NCI-H2227 treated with DMSO at 0.1 percent for 48 hours (cell line): ENCODE measurements around the gene MYH8.

Source experiments
- DNase-seq: peaks from one replicate; lab custom pipeline; 2025; lab: John Stamatoyannopoulos, UW

Gene MYH8

GRCh38 chr17:10421900-10422542 lies at the start of gene MYH8:
MYH8 (minus strand) TSS chr17:10421950; CDS start chr17:10420227, 1,723 bp downstream.
- no peak for DNase-seq

DNA sequence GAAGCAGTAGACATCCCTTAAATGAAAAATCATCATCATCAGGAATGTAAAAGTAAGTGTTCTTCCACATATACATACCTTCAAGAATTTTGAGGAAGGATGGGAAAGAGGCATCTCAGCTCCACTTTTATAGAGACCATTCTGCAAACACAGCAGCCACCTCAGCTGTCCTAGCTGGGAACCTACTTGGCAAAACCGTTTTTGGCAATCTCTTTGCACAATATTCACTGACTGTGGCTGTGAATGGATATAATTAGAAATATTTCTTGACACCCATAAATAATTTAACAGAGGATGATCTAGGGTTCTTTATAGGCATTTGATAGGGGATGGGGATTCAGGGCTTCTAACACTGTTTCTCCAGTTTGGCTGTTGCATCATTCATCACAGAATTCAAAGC lies 47.7 kb upstream of the MYH8 start, which contains the start of gene MYH4:
MYH4 (minus strand) TSS at position 101 of the 400 bp plus-strand sequence. CDS start 2,814 bp downstream, outside the sequence.
- no peak for DNase-seq

GRCh38 chr17:10463402-10463801 lies 41.7 kb upstream of the MYH8 start:
- DNase-seq: no peak

DNA sequence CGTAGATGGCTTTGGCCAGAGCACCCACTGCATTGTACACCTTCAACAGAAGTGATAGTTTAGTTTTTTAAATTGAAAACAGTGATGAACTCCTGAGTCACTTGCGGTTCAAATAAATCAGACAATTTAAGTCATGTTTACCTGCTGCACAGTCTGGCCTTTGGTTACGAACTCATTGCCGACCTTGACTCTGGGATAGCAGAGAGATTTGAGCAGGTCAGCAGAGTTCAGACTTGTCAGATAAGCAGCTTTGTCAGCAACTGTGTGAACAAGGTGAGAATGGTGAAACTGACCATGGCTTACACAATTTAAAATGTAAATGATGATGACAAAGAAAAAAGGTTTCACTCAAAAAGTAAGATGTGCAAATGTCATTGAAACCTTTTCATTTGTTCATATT lies 38.3 kb upstream of the MYH8 start:
- DNase-seq: no peak

DNA sequence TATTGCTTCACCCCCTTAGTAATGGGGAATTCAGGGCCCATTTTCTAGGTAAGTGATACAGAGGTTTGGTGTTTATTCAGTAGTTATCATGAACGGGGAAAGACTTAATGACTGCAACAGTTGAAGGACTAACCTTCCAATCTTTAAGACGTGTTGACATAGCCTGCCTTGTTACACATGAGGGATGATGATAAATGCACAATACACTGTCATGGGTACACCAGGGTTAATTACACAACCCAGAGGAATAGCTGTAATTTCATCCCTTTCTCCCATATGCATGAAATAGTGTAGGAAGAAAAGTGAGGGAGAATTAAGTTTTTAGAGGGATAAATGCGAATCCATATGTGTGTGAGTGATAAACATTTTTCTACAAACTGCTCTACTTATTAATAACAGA lies 37.0 kb upstream of the MYH8 start:
- DNase-seq: no peak

GRCh38 chr17:10457952-10458351 lies 36.2 kb upstream of the MYH8 start:
- DNase-seq: no peak

GRCh38 chr17:10447026-10447931 lies 25.5 kb upstream of the MYH8 start:
- DNase-seq: no peak

DNA sequence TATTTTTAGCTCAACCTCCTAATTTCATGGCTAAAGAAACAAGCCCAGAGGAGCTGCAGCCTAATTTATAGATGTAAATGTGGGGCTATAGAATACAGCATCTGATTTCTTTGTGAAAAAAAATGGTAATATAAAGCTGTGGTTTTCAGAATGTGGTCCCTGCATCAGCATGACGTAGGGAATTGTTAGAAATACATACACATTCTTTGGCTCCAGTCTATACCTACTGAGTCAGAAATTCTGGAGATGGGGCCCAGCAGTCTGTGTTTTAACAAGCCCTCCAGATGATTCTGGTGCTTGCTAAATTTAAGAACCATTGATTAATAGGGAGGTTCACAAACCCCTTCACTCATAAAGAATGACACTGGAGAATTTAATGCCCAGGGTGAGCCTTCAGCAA lies 18.1 kb upstream of the MYH8 start:
- no peak for DNase-seq

- DNase-seq: no peak
These were observed 13.3 kb upstream of the MYH8 start for GRCh38 chr17:10435096-10435495.

DNA sequence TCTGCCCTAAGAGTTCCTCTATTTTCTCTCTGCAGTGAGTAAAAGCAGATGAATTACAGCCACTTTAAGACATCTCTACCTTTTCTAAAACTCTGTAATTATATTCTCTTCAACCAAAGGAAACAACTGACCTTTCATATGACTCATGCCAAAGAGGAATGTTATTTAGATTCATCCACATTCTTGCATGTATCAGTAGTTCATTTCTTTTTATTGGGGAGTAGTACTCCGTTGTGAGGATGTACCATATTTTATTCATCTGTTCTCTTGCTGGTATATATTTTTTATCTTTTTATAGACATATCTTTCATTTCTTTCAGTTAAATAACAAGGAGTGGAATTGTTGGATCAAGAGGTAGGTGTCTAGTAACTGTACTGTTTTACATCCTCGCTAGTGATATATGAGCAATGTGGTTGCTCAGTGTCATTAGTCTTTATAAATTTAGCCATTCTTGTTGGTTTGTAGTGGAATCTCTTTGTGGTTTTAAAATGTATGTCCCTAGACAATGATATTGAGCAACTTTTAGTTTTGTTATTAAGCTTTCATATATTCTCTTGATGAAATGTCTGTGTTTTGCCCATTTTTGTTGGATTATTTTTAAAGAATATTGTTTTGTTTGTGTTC lies 7.8 kb upstream of the MYH8 start:
- no peak for DNase-seq

DNA sequence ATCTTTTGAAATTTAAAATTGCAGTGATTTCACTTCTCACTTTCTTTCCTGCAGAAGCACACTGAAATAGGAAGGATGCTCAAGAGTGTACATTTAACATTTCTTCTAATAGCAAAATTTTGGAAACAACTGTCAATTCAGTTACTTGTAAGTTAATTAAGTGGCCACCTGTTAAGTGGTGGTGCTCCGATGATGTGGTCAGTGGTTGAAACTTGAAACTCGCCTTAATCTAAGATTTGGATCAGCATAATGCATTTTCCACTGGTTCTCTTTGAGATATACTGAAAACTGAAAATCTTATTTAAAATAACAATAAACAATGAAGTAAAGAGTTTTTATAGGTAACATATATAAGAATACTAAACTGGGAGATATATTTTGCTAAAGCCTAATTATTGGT lies 7.0 kb upstream of the MYH8 start:
- DNase-seq: no peak

DNA sequence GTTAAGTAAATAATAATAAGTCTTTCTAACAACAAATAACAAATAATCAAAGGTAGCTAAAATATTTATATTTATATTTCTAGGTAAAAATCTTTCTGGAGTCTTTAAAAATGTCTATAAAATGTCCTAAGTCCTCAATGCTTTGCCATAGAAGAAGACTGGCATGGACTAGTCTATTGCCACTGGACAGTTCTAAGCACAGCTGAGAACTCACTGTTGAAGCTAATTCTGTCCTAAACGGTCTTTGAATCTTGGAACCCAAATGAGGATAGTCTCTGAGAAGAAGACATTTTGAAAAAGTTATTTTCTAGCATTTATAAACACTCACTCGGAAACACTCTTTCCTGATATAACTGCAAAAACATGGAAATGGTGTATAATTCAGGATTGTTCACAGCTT lies 539 bp downstream of the MYH8 start:
- DNase-seq: no peak

DNA sequence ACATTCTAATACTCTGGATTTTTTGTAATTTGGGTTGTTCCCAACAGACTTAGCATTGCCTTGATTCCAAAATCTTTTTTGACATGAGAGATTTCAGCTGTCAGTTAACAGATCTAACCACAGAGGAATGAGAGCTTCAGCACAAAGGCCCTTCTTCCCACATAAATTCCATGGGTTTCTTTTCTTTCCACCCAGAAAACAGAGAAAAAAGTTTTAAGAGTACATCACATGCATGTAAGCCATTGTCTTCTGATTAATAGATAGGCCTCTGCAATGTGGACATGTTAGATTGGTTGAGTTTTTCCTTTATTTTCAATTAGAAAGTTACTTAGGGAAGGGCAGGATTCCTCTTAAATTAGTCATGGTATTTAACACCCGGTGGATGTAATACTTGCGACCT lies 939 bp downstream of the MYH8 start:
- DNase-seq: no peak

DNA sequence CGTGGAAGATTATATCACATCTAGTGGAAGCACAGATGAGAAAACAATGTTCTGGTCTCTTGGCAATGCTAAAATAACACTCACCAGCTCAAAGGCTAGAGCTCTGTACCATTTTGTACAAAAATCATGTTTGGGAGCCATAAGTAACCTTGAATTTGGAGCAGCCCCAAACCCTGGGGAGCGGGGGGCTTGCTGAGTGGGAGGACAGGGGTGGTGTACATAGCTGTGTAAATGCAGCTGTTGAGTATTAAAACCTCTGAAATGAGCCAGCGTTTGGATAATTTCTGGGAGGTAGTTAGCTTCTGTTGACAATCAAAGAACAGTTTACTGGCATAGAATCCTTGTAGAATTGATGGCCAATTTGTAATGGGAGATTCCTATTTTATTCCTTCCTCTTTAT lies 4.3 kb downstream of the MYH8 start:
- no peak for DNase-seq

DNA sequence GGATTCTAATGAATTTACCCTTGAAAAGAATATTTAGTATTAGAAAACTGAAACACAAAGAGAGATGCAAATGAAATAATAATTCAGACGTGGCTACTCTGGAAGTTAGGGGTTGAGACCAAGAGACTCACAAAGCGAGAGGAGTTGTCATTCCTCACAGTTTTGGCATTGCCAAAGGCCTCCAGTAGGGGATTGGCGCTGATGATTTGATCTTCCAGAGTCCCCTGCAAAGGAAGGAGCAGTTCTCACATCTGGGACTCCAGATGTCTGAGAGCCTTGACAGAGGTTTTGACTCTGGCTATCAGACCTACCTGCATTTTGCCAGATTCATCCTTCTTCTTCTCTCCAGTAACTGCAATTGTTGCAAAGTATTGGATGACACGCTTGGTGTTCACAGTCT lies 6.6 kb downstream of the MYH8 start:
- DNase-seq: no peak

DNA sequence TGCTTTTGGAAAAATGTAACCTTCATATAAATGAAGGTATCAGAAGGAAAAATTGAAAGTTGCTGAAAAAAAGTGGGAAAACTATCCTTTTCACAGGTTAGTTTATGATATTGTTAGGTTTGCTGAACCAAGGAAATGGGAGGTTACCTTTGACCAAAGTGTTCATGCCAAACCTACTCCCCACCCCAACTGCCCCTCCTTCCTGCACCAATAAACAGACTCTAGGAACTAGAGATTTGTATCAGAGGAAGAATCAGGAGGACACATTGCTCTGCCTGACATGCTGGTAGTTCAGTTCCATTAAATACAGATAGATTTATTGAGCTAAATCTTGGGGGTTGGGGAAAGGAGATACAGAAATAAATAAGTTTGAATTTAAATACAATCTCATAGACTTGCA lies 18.2 kb downstream of the MYH8 start:
- no peak for DNase-seq

DNA sequence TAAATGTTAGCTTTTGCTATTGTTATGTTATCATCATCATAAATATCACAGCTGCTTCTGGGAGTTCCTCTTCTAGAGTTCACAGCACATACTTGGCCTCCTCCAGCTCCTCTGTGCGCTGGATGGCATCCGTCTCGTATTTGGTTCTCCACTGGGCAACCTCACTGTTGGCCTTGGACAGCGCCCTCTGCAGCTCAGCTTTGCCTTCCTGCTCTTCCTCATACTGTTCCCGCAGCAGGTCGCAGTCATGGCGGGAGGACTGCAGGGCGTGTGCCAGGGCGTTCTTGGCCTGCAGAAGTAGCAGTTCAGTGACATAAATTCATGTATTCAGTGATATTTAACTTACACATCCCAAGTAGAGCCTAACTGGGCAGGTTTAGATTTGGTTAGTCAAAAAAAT lies 23.4 kb downstream of the MYH8 start:
- DNase-seq: no peak

GRCh38 chr17:10396524-10397163 lies 25.1 kb downstream of the MYH8 start:
- DNase-seq: no peak

DNA sequence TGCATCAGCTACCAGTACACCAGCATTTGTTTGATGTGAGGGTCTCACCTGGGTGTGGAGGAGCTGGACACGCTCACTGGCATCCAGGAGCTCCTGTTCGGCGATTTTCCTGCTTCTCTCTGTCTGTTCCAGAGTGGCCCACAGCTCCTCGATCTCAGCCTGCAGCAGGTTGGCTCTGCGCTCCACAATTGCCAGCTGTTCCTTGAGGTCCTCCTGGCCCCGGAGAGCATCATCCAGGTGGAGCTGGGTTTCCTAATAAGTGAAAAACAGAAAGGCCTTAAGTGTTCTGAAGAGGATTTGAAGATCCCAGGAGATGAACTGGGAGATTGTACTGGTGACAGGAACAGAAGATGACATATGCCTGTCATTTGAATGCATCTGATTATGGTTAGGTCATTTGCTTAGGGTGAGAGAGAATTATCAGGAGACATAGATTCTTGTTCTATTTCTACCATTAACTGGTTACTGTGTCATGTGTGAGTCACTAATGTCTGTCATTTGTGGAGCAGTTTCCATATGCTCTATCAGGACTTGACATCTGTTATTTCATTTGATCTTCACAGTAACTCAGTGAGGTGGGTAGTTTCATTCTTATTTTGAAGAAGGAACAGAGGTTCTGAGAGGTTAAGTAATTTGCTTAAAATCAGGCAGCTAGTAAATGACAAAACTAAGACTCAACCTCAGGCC lies 27.4 kb downstream of the MYH8 start:
- no peak for DNase-seq

- no peak for DNase-seq
These were observed 28.9 kb downstream of the MYH8 start for GRCh38 chr17:10392880-10393279.

GRCh38 chr17:10385871-10386270 lies 35.9 kb downstream of the MYH8 start:
- DNase-seq: no peak

DNA sequence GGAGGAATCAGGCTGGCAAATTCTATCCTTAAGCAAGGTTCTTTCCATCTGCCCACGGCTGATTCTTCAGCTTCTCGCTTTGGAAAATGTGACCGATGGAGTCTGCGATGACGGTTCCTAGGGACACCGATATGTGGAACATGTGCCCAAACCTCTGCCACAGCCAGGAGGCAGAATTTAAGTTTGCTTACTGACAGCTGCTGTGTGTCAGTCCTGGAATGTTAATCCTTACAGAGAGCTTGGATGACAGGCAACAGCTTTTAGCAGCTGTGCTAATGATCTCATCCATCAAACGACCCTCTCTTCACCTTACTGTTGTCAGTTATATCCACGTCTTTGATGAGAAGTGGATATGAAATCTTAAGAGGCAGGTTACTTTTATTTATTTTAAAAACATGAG lies 37.6 kb downstream of the MYH8 start:
- DNase-seq: no peak
